ENCODE measurements around the gene B4GALNT2. TPM values are rescaled to one million over a fixed set of nuclear protein-coding genes. Genes with fewer than 3 reads are reported as not detected.

B4GALNT2 gene
- total RNA-seq, 2 donors from 2014 or later: not detected

GRCh38 chr17:49108318-49108717, 24.3 kb upstream of the B4GALNT2 start:
- Histone ChIP-seq H3K4me1 (peaks cover 37% of the 10 kb centered on the region), H3K4me3 (no peak overlapping the region), H3K9me3 (no peaks in the 10 kb centered on the region), H3K27ac (peak overlapping the region in 2 of 4 donors; percentile 52 to 56), H3K36me3 (replicated peaks in 1 of 2; ENCODE audit: insufficient read depth in 1 of 2, low read depth in 2 of 2) (no peaks in the 10 kb centered on the region), H3K27me3 (no peaks in the 10 kb centered on the region)
- WGBS, 2 donors: 23 to 48% methylated on average over 3 of the region's 3 CpGs
- intact Hi-C loops (cut with DNase I): no loop called here
- ATAC-seq (peak; percentile 70), DNase-seq (peak; percentile 16 to 51 (median 36))
- TF ChIP-seq CTCF (IDR thresholded peaks at IDR 0.05): no peak
- no peak for TF ChIP-seq POLR2A (IDR thresholded peaks at IDR 0.05)

GRCh38 chr17:49110509-49110908, 22.1 kb upstream of the B4GALNT2 start:
- no peak for DNase-seq
- no peak for ATAC-seq
- intact Hi-C loops (cut with DNase I): no loop called here
- Histone ChIP-seq H3K27ac (no peak overlapping the region), H3K4me3 (no peak overlapping the region), H3K4me1 (peaks cover 37% of the 10 kb centered on the region), H3K36me3 (replicated peaks in 1 of 2; ENCODE audit: insufficient read depth in 1 of 2, low read depth in 2 of 2) (no peaks in the 10 kb centered on the region), H3K27me3 (no peaks in the 10 kb centered on the region), H3K9me3 (no peaks in the 10 kb centered on the region)
- WGBS, 2 donors: 92 to 100% methylated on average over 1 of the region's 1 CpG
- TF ChIP-seq CTCF (IDR thresholded peaks at IDR 0.05) (no peak), POLR2A (IDR thresholded peaks at IDR 0.05) (no peak)

GRCh38 chr17:49111934-49112333, 20.6 kb upstream of the B4GALNT2 start:
- ATAC-seq: no peak
- H3K9me3 ChIP-seq: no peaks in the 10 kb centered on the region
- H3K4me3 ChIP-seq: no peak overlapping the region
- peaks cover 25% of the 10 kb centered on the region for H3K4me1 ChIP-seq
- H3K27me3 ChIP-seq: no peaks in the 10 kb centered on the region
- TF ChIP-seq CTCF (IDR thresholded peaks at IDR 0.05) (no peak), POLR2A (IDR thresholded peaks at IDR 0.05) (no peak)
- no peak for DNase-seq
- no peak overlapping the region for H3K27ac ChIP-seq
- intact Hi-C loops (cut with DNase I): no loop called here
- WGBS, 2 donors: 72 to 74% methylated on average over 4 of the region's 4 CpGs
- no peaks in the 10 kb centered on the region for H3K36me3 ChIP-seq (replicated peaks in 1 of 2; ENCODE audit: insufficient read depth in 1 of 2, low read depth in 2 of 2)

GRCh38 chr17:49112936-49113335, 19.6 kb upstream of the B4GALNT2 start:
- TF ChIP-seq POLR2A (IDR thresholded peaks at IDR 0.05) (no peak), CTCF (IDR thresholded peaks at IDR 0.05) (no peak)
- H3K9me3 ChIP-seq: no peaks in the 10 kb centered on the region
- ATAC-seq: no peak
- H3K4me1 ChIP-seq: peaks cover 15% of the 10 kb centered on the region
- WGBS, 2 donors: 89 to 94% methylated on average over 1 of the region's 1 CpG
- no peaks in the 10 kb centered on the region for H3K27me3 ChIP-seq
- H3K27ac ChIP-seq: no peak overlapping the region
- intact Hi-C loops (cut with DNase I): no loop called here
- H3K36me3 ChIP-seq (replicated peaks in 1 of 2; ENCODE audit: insufficient read depth in 1 of 2, low read depth in 2 of 2): no peaks in the 10 kb centered on the region
- no peak overlapping the region for H3K4me3 ChIP-seq
- no peak for DNase-seq

- TF ChIP-seq POLR2A (IDR thresholded peaks at IDR 0.05) (no peak), CTCF (IDR thresholded peaks at IDR 0.05) (no peak)
- ATAC-seq (no peak), DNase-seq (no peak)
- Histone ChIP-seq H3K4me3 (no peak overlapping the region), H3K27me3 (no peaks in the 10 kb centered on the region), H3K27ac (no peak overlapping the region), H3K9me3 (no peaks in the 10 kb centered on the region), H3K4me1 (no peaks in the 10 kb centered on the region), H3K36me3 (replicated peaks in 1 of 2; ENCODE audit: insufficient read depth in 1 of 2, low read depth in 2 of 2) (no peaks in the 10 kb centered on the region)
- intact Hi-C loops (cut with DNase I): no loop called here
- WGBS, 2 donors: 79 to 84% methylated on average over 1 of the region's 1 CpG
These were observed 17.9 kb upstream of the B4GALNT2 start for GRCh38 chr17:49114703-49115102.
